GM19397 (cell line): Measurements from ENCODE around the gene NEDD4L.

ENCODE experiments used
- ATAC-seq: cut with Tn5 transposase; IDR thresholded peaks from one replicate; pipeline ENCODE4 v1.9.1; 2021; ENCODE audit warnings: mild to moderate bottlenecking, moderate library complexity; ENCODE audit not compliant: unreplicated experiment

The NEDD4L gene

DNA sequence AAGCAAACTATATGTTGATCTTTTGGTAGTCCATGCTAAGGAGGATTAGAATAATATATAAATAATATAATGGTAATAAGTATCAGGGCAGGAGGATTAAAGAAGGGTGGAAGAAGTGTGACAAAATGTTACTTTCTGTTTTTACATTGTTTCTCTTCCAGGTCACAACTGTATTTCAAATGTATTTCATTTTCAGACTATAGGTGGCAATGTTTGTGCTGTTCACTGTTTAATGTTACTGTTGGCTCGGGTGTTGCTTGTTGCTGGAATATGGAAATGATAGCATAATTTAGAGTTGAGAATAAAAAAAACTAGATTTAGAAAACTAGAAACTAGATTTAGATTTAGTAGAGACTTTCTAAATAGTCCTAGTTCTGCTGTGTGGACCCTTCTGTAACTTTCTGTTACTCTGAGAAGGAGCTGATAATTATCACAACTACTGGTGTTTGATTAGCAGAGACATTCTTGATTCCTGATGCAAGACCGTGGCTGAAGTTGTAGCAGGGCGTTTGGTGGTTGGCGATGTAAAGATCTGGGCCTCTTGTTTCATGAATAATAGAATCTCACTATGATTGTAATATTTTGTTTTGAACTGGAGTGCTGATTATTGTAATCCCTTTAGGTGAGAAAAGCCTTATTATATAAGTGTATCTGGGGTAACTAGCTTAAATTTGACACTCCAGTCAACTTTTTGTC lies 7.9 kb downstream of the NEDD4L start:
- no peak for ATAC-seq

DNA sequence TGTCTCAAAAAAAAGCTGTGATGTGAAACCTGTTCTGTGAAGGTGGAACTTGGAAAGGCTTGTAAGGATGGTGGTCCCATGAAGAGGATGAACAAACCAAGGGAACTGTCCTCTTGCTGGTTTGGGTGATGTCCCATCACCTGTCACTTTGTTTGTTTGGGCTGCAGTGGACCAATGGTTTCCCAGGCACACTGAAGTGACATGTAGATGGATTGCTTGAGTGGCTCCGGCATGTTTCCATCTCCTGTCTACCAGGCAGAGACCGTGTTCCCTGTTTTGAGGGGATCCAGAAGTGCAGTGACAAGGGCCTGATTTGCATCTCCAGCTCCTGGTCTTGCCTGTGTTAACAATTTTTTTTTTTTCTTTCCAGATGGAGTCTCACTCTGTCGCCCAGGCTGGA lies 8.9 kb downstream of the NEDD4L start:
- no peak for ATAC-seq

- no peak for ATAC-seq
These were observed 10.2 kb downstream of the NEDD4L start for GRCh38 chr18:58054041-58054781.

DNA sequence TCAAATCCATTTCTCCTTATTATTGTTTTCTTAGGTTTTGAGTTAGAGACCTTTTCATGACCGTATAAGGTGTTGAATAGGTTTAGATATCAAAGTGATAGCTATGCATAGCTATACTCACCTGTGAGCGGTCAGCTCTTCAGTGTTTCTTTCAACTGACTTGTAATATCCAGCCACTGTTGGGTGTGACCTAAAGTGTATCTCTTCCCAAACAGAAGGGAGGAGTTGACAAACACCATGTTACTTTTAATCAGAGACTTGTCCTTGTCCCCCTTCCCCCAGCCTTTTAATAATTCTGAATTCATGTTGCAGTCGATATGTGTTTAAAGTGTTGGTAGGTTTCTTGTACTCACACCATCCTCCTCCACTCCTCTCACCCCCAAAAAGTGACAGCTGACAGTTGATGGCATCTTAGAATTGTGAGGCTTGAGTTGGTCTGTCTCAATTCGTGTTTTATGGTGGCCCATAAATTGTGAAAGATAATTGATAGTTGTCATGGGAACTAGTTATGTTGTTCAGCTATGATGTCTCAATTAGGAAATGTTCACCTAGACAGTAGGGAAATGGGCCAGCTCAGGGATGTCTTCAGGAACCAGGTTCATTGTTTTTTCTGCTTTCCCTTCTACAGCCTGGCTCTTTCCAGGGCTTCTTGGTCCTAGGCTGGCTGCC lies 12.0 kb downstream of the NEDD4L start:
- ATAC-seq = no peak

DNA sequence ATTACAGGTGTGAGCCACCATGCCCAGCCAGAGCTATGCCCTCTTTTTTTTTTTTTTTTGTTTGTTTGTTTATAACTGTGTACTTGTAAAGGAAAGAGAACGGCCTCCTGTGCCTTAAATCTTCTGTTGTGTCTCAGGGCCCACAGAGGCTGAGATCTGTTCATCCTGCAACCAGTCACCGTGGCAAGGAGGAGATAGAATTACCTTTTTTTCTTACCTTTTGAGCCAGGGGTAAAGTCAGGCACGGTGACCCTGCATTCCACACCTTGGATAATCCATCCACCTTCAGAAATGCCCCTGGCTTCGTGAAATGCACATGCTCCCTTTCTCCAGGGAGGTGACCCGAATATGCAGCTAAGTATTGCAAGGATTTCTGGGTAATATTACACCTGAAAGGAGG lies 12.8 kb downstream of the NEDD4L start:
- no peak for ATAC-seq

DNA sequence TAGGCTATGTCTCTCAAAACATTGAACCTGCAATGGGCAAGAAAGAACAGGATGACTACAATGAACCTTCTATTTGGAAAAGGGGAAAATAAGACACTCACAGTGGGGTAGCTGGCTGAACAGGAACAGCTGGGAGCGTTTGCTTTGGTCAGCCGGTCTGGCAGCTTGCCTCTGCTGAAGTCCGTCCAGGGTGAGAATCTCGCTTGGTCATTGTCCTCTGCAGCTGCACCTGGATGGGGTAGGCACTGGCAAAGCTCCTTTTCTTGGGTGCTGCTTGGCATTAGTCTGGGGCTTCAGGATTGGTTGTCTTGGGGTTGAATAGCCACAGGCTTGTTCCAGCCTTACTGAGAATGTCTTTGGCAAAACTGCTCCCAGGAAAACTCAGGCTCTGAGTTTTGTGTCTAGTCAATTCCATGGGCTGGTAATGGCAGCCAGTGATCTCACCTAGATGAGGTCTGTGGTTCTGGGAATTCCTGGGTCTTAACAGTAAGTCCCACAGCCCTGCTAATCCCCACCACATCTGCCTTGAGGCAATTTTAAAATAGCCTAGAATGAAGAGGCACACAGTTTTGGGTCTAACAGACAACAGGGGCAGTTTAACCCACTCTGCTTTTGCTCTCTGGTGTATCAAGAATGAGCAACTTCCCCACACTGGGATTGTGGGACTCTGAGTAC lies 13.4 kb downstream of the NEDD4L start:
- no peak for ATAC-seq

- ATAC-seq = no peak
These were observed 14.7 kb downstream of the NEDD4L start for GRCh38 chr18:58058720-58059119.

DNA sequence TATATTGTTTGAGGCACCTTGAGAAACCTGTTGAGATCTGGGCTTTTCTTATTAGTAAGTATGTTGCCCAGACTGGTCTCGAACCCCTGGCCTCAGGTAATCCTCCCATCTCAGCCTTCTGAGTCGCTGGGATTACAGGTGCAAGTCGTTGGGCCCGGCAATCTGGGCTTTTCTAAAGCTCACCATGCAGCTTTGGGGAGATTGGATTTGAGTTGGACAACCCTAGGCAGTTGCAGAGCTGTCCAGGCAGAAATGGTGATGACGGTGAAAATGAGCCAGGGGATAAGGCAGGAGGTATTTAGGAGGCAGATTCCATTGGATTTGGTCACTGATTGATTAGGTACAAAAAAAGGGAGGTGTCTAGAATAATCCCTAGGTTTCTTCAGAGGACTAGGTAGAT lies 16.2 kb downstream of the NEDD4L start:
- no peak for ATAC-seq

- no peak for ATAC-seq
These were observed 17.3 kb downstream of the NEDD4L start for GRCh38 chr18:58061349-58061748.

DNA sequence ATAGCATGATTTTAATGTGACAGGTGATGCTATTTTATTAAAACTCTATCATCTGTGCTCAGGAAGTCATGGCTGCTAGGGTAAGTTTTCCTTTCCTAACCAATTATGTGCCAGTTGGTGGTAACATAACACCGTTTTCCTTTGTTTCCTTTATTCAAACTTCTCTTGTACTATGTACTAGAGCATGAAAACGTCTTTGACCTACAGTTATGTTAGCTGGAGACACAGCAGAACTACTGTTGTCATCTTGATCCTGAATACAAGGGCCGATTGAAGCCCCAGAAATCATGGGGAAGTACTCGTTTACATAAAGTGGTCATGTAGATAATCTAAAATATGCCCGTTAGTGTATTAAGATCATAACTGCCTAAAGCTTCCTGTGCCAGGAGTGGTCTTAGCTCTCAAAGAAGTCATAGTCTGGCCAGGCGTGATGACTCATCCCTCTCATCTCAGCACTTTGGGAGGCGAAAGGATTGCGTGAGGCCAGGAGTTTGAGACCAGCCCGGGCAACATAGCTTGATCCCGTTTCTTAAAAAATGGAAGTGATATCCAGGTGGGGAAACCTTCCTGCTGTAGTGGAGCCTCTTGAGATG lies 20.5 kb downstream of the NEDD4L start:
- no peak for ATAC-seq

GRCh38 chr18:58065956-58066355 lies 21.9 kb downstream of the NEDD4L start:
- ATAC-seq = no peak

DNA sequence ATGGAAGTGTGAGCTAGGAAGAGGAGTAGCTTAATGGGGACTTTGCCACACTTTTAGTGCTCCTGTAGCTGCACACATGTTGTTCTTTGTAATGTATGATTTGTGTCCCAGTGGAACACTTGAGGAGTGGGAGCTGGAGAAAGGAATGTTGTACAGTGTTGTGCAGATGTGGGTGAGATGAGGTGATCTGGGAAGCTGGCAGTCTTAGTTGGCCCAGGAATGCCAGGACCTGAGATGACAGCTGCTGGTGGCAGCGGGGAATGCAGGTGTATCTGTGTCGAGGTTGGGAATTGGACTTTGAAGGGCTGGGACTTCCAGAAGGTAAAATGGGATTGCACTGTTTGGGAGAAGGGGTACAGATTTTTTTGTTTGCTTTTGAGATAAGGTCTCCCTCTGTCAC lies 23.6 kb downstream of the NEDD4L start:
- ATAC-seq = no peak

DNA sequence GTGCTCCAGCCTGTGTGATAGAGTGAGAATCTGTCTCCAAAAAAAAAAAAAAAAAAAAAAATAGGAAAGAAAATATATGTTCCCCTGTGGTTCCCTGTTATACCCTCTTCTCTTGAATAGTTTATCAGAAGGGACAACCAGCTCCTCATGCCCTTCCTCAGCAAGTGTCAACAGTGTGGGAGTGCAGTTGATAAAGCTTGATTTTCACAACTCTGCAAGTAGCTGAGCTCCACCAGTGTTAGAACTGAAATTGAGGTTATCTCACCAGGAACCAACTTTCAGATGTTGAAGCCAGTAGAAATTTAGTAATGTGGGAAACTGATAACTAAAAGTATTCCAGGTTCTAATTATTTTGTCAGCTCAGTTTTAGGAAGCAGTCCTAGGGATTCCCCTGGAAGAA lies 25.1 kb downstream of the NEDD4L start:
- no peak for ATAC-seq

- ATAC-seq = no peak
These were observed 25.8 kb downstream of the NEDD4L start for GRCh38 chr18:58069721-58070292.

GRCh38 chr18:58076052-58076451 lies 32.0 kb downstream of the NEDD4L start:
- no peak for ATAC-seq

DNA sequence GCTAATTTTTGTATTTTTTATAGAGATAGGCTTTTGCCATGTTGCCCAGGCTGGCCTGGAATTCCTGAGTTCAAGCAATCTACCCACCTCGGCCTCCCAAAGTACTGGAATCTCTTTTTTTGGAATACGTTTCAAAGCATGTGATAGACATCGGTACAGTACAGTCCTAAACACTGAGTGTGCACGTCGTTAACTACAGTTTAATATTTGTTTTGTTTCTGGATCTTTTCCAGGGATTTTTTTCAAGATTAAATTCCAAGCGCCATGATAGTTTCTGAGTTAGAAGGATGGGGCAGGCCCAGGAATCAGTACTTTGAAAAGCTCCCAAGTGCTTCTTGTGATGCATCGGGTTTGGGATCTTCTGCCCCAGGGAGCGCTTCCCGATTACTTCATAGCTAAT lies 33.3 kb downstream of the NEDD4L start:
- ATAC-seq = no peak

- ATAC-seq = no peak
These were observed 35.0 kb downstream of the NEDD4L start for GRCh38 chr18:58078889-58079573.

GRCh38 chr18:58080451-58080850 lies 36.4 kb downstream of the NEDD4L start:
- no peak for ATAC-seq

DNA sequence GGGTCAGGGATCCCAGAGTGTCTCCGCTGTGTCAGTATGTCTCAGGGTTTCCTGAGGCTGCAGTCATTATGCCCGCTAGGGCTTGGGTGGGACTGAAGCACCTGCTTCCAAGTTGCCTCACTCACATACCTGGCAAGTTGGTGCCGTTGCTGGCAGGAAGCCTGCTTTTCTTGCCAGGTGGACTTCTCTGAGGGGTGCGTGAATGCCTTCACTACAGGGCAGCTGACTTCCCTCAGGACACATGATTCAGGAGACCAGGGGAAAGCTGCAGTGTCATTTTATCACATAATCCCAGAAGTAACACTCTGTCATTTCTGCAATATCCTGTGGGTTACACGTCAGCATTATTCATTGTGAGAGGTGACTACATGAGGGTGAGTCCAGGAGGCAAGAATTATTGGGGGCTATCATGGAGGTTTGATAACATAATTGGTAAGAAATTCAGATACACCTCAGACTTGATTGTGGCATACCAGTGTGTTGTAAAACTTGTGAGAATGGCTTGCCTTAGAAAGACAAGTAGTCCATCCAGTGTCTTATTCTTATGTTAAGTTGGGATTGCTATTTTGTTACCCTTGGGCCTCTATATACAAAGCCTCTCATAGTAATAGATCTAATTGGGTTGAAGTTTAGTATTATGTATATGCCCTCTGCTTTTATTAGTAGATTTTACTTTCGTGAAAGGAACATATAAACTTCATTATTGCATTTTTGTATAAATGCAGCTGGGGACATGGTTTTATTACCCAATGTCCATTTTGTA lies 44.1 kb downstream of the NEDD4L start:
- no peak for ATAC-seq

DNA sequence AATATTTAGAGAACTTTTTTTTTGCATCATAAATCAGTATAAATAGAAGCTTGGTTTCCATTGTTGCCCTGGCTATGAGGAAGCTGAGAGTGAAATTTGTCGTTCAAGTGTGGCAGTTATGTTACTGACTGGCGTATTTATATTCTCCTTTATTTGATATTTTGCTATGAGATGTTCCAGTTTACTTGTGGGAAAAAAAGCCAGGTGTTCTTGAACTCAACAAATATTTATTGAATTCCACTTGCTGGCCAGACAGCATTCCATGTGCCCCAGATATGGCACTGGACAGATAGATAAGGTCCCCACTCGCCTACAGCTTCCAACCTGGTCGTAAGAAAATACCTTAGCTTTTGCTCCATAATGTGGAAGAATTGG lies 44.7 kb downstream of the NEDD4L start:
- no peak for ATAC-seq
